B cell (primary cell): Measurements from ENCODE around the gene CAMKK2. TPM values are rescaled to one million over a fixed set of nuclear protein-coding genes. Genes with fewer than 3 reads are reported as not detected.

ENCODE experiments used
- ATAC-seq: fragments of 200-7000 bp; cut with Tn5 transposase; one replicate; pipeline ENCODE4 v1.10.0; 2021; ENCODE audit warnings: low read depth, mild to moderate bottlenecking, moderate number of reproducible peaks, moderate library complexity
- CTCF ChIA-PET: fragments of 350-600 bp; sonication (Branson Sonifier 250); formaldehyde crosslinking; loops from one replicate; lab custom pipeline; 2021; ENCODE audit warnings: antibody characterized with exemption, inconsistent platforms; lab: Charles Lee
- POLR2A ChIA-PET: fragments of 350-600 bp; sonication (Branson Sonifier 250); formaldehyde crosslinking; loops from one replicate; lab custom pipeline; 2021; ENCODE audit warnings: antibody characterized with exemption; lab: Charles Lee
- DNase-seq: peaks from one replicate; pipeline ENCODE4 v3.0.0; 2013
- H2AFZ ChIP-seq: 2 replicates; pipeline ENCODE4 v1.6.1; 2012; ENCODE audit warnings: mild to moderate bottlenecking, low read depth, low read length; ENCODE audit not compliant: insufficient read depth, poor library complexity, severe bottlenecking
- H3K27ac ChIP-seq, 2 donors: 1 replicate in 1 of 2; 2 replicates in 1 of 2; pipeline ENCODE4 v1.5.1; 2012 to 2013; ENCODE audit warnings: low read length in 2 of 2, mild to moderate bottlenecking in 2 of 2, moderate library complexity in 1 of 2
- H3K27me3 ChIP-seq, 4 experiments: fragments of 200-600 bp in 1 of 4; sonication (generic) in 1 of 4; replicated peaks in 1 of 4; 1 replicate in 2 of 4; 2 replicates in 2 of 4; pipeline versions ENCODE4 v1.6.1 to v1.7.0; 2013 to 2016; ENCODE audit warnings: low read length in 3 of 4, mild to moderate bottlenecking in 2 of 4, mixed read lengths in 1 of 4, moderate library complexity in 1 of 4; ENCODE audit not compliant: insufficient read depth in 4 of 4, control insufficient read depth in 3 of 4; ENCODE audit errors: control extremely low read depth in 1 of 4
- H3K36me3 ChIP-seq, 2 experiments: replicated peaks in 1 of 2; 1 replicate in 1 of 2; 2 replicates in 1 of 2; pipeline versions ENCODE4 v1.6.1 to v1.7.1; 2013; ENCODE audit warnings: low read length in 1 of 2; ENCODE audit not compliant: insufficient read depth in 2 of 2, control insufficient read depth in 1 of 2; ENCODE audit errors: control extremely low read depth in 1 of 2, extremely low read depth in 1 of 2
- H3K4me1 ChIP-seq, 2 donors: fragments of 200-600 bp in 1 of 2; sonication (generic) in 1 of 2; 1 replicate in 1 of 2; 2 replicates in 1 of 2; pipeline versions ENCODE4 v1.5.1 to v1.6.1; 2013 to 2017; ENCODE audit warnings: low read length in 2 of 2; ENCODE audit not compliant: control insufficient read depth in 2 of 2, insufficient read depth in 2 of 2
- H3K4me2 ChIP-seq: replicated peaks from 2 replicates; pipeline ENCODE3; 2012; ENCODE audit warnings: mild to moderate bottlenecking, low read depth, low read length; ENCODE audit not compliant: poor library complexity, severe bottlenecking
- H3K4me3 ChIP-seq, 5 experiments: fragments of 200-600 bp in 1 of 5; sonication (generic) in 1 of 5; 1 replicate in 3 of 5; 2 replicates in 2 of 5; pipeline versions ENCODE4 v1.5.1 to v1.7.0; 2011 to 2016; ENCODE audit warnings: low read length in 4 of 5, mild to moderate bottlenecking in 4 of 5, low read depth in 2 of 5, control low read depth in 1 of 5, moderate library complexity in 1 of 5; ENCODE audit not compliant: insufficient read depth in 1 of 5; ENCODE audit errors: control extremely low read depth in 1 of 5, extremely low read depth in 1 of 5
- H3K79me2 ChIP-seq: fragments of 200-600 bp; sonication (generic); one replicate; pipeline ENCODE4 v1.6.0; 2016; ENCODE audit warnings: low read length; ENCODE audit not compliant: control insufficient read depth, insufficient read depth
- H3K9ac ChIP-seq: fragments of 200-600 bp; sonication (generic); 2 replicates; pipeline ENCODE4 v1.6.1; 2017; ENCODE audit warnings: mild to moderate bottlenecking, low read length, moderate library complexity
- H3K9me3 ChIP-seq, 3 donors: one replicate each; pipeline versions ENCODE4 v1.6.1 to v1.7.1; 2013; ENCODE audit warnings: low read length in 2 of 3; ENCODE audit not compliant: control insufficient read depth in 2 of 3, insufficient read depth in 1 of 3; ENCODE audit errors: control extremely low read depth in 1 of 3
- H4K20me1 ChIP-seq: 2 replicates; pipeline ENCODE4 v1.6.0; 2012; ENCODE audit warnings: mild to moderate bottlenecking, low read length; ENCODE audit not compliant: insufficient read depth, control insufficient read depth, poor library complexity, severe bottlenecking
- H3K27ac Mint-ChIP-seq: one replicate; pipeline ENCODE4 v1.8.0; 2021; ENCODE audit warnings: mixed read lengths
- H3K27me3 Mint-ChIP-seq: one replicate; pipeline ENCODE4 v1.8.0; 2021; ENCODE audit warnings: mixed read lengths
- H3K4me1 Mint-ChIP-seq: one replicate; pipeline ENCODE4 v1.8.0; 2021; ENCODE audit warnings: mixed read lengths
- H3K4me3 Mint-ChIP-seq: one replicate; pipeline ENCODE4 v1.8.0; 2021; ENCODE audit warnings: mixed read lengths
- H3K9me3 Mint-ChIP-seq: one replicate; pipeline ENCODE4 v1.8.0; 2022; ENCODE audit warnings: mixed read lengths; ENCODE audit not compliant: insufficient read depth
- CTCF ChIP-seq: fragments of 200-600 bp; IDR thresholded peaks from one replicate; pipeline ENCODE4 v1.8.0; 2022; ENCODE audit warnings: antibody characterized with exemption, mild to moderate bottlenecking
- EZH2 ChIP-seq: IDR thresholded peaks from 2 replicates; pipeline ENCODE4 v1.6.1; 2012; ENCODE audit warnings: borderline replicate concordance, low read depth, mild to moderate bottlenecking, moderate library complexity, low read length; ENCODE audit not compliant: insufficient read depth, poor library complexity, severe bottlenecking
- WGBS: methylation state at CpG from one replicate; pipeline ENCODE4 v1.1.5; 2013; ENCODE audit warnings: missing lambda C conversion rate; ENCODE audit not compliant: insufficient coverage; 5-methylcytosine and 5-hydroxymethylcytosine counted together
- intact Hi-C: fragments of 100-400 bp; cut with micrococcal nuclease; formaldehyde crosslinking; loops from one replicate; pipeline ENCODE4 v1.10.0; 2022
- polyA plus RNA-seq: library from polyadenylated mRNA; depleted of rRNA; stranded (reverse); fragments of >200 nt; gene quantifications from 2 replicates; pipeline ENCODE4 v1.2.3, GENCODE V29; 2012
- total RNA-seq, 2 donors: library from RNA; stranded (reverse); fragments of 120-200 nt in 1 of 2; gene quantifications; 1 replicate in 1 of 2; 2 replicates in 1 of 2; pipeline versions ENCODE4 v1.2.3 to v1.2.4, GENCODE V29; 2013 to 2022

CAMKK2 gene
- total and polyA plus RNA-seq, 2 donors (not counting 1 experiment from before 2014, with no cell fraction given) = 9.7 to 17.1 TPM

DNA sequence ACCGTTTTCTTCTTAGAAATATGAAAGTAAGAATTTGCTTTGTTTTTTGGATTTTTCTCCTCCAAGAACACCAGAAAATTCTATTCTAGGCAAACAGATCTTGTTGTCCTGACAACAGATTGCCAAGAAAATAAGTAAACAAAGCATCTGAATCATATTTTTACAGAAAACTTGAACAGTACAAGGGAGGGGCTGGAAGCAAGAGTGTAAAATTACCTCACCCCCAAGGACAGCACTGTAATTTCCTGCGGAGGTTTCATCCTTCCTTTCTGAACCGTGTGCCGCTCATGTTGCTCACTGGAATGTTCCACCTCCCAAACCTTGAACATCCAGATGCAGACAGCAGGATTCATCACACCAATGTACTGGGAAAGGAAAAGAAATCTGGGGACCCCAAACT is 5.4 kb upstream of the CAMKK2 start:
- intact Hi-C loops = no loop called here
- Mint-ChIP-seq H3K27ac (no peak overlapping the region), H3K4me1 (peaks cover 26% of the 10 kb centered on the region), H3K4me3 (no peak overlapping the region), H3K27me3 (no peaks in the 10 kb centered on the region), H3K9me3 (no peaks in the 10 kb centered on the region)
- H3K9ac ChIP-seq = no peak overlapping the region
- TF ChIP-seq EZH2 (no peak), CTCF (no peak)
- no peak overlapping the region for H3K27ac ChIP-seq
- no peak overlapping the region for H3K4me3 ChIP-seq
- H3K4me2 ChIP-seq = no peak overlapping the region
- no peak for ATAC-seq
- no peaks in the 10 kb centered on the region for H3K27me3 ChIP-seq
- no peaks in the 10 kb centered on the region for H3K36me3 ChIP-seq
- no peak overlapping the region for H2AFZ ChIP-seq
- peaks cover 15 to 25% of the 10 kb centered on the region in 2 donors for H3K4me1 ChIP-seq
- ChIA-PET CTCF (no interaction called here), POLR2A (no interaction called here)
- no CpG with 5 or more reads among the region's 4 CpGs for WGBS
- H3K9me3 ChIP-seq = no peaks in the 10 kb centered on the region
- peaks cover 5% of the 10 kb centered on the region for H3K79me2 ChIP-seq
- DNase-seq = no peak
- H4K20me1 ChIP-seq = no peaks in the 10 kb centered on the region

- no peak overlapping the region for H2AFZ ChIP-seq
Observed at GRCh38 chr12:121300083-121300819, 3.7 kb upstream of the CAMKK2 start.

More at GRCh38 chr12:121300083-121300819, 3.7 kb upstream of the CAMKK2 start:
- H3K4me3 ChIP-seq = no peak overlapping the region
- peaks cover 25% of the 10 kb centered on the region for H3K4me1 Mint-ChIP-seq
- TF ChIP-seq CTCF = no peak
- no peak for TF ChIP-seq EZH2
- no peaks in the 10 kb centered on the region for H3K9me3 Mint-ChIP-seq
- no peaks in the 10 kb centered on the region for H3K27me3 ChIP-seq
- H3K4me3 Mint-ChIP-seq = no peak overlapping the region
- WGBS = 100% methylated on average over 2 of the region's 4 CpGs
- no peak overlapping the region for H3K27ac Mint-ChIP-seq
- no peak overlapping the region for H3K9ac ChIP-seq
- H3K4me2 ChIP-seq = no peak overlapping the region
- H3K36me3 ChIP-seq = no peaks in the 10 kb centered on the region
- H3K4me1 ChIP-seq = peaks cover 14 to 19% of the 10 kb centered on the region in 2 donors
- H3K27me3 Mint-ChIP-seq = no peaks in the 10 kb centered on the region
- ATAC-seq = no peak
- peaks cover 17% of the 10 kb centered on the region for H3K79me2 ChIP-seq
- H3K27ac ChIP-seq = no peak overlapping the region
- no peaks in the 10 kb centered on the region for H3K9me3 ChIP-seq
- intact Hi-C loops = no loop called here
- ChIA-PET POLR2A (interaction anchor here (0.6 kb wide), 2 partner anchors 24 to 165 kb away, joined by 3 to 4 read pairs; no protein-coding TSS in a partner anchor), CTCF (interaction anchor here (0.7 to 1.4 kb wide), 2 partner anchors 59 to 70 kb away, joined by 3 read pairs; no protein-coding TSS in a partner anchor)
- DNase-seq = no peak
- peaks cover 2% of the 10 kb centered on the region for H4K20me1 ChIP-seq
